ENCODE measurements around the gene TAMALIN. TPM values are rescaled to one million over a fixed set of nuclear protein-coding genes. Genes with fewer than 3 reads are reported as not detected.

The TAMALIN gene
- total RNA-seq, 2 experiments from 2014 or later = 5.7 to 6.9 TPM

GRCh38 chr12:52045794-52046199, 39.1 kb downstream of the TAMALIN start:
- no peak for DNase-seq
- no peaks in the 10 kb centered on the region for H3K36me3 Mint-ChIP-seq (ENCODE audit: low read depth)
- H3K27ac Mint-ChIP-seq = peak overlapping the region; percentile 41
- CTCF ChIA-PET = interaction anchor here (1.1 to 15.8 kb wide), 2 partner anchors 20 to 24 kb away, joined by 4 to 225 read pairs; partner anchors contain the start of gene ATG101
- peaks cover 9% of the 10 kb centered on the region for H3K27me3 Mint-ChIP-seq
- POLR2A ChIA-PET = no interaction called here
- H3K4me3 Mint-ChIP-seq = no peak overlapping the region
- peaks cover 47% of the 10 kb centered on the region for H3K4me1 Mint-ChIP-seq
- no peaks in the 10 kb centered on the region for H3K9me3 Mint-ChIP-seq

GRCh38 chr12:52046859-52047258, 40.1 kb downstream of the TAMALIN start:
- CTCF ChIA-PET = interaction anchor here (0.8 to 15.8 kb wide), 4 partner anchors 8 to 23 kb away, joined by 3 to 225 read pairs (median 3); no protein-coding TSS in a partner anchor
- Mint-ChIP-seq H3K27ac (no peak overlapping the region), H3K36me3 (ENCODE audit: low read depth) (no peaks in the 10 kb centered on the region), H3K9me3 (no peaks in the 10 kb centered on the region), H3K4me3 (no peak overlapping the region), H3K4me1 (peaks cover 49% of the 10 kb centered on the region), H3K27me3 (peaks cover 9% of the 10 kb centered on the region)
- DNase-seq = no peak
- POLR2A ChIA-PET = no interaction called here

DNA sequence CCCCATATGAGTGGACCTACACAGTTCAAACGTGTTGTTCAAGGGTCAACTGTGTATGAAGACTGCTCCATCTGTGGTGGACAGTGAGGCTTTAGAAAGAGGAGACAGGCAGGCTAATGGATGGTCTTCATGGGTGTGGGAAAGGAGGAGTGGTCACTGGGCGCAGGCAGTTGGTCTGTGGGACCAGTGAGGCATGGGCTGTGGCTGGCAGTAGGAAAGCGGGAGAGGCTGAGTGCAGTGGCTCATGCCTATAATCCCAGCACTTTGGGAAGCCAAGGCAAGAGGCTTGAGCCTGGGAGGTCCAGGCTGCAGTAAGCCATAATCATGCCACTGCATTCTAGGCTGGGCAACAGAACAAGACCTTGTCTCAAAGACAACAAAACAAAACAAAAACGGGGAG, 42.5 kb downstream of the TAMALIN start:
- POLR2A ChIA-PET = no interaction called here
- CTCF ChIA-PET = interaction anchor here (15.8 kb wide), 1 partner anchor 23 kb away, joined by 225 read pairs; no protein-coding TSS in a partner anchor
- Mint-ChIP-seq H3K27me3 (peaks cover 9% of the 10 kb centered on the region), H3K36me3 (ENCODE audit: low read depth) (no peaks in the 10 kb centered on the region), H3K4me1 (peaks cover 52% of the 10 kb centered on the region), H3K27ac (peak overlapping the region; percentile 97), H3K9me3 (no peaks in the 10 kb centered on the region), H3K4me3 (peak overlapping the region; percentile 86)
- DNase-seq = no peak

- H3K36me3 Mint-ChIP-seq (ENCODE audit: low read depth) = no peaks in the 10 kb centered on the region
- H3K9me3 Mint-ChIP-seq = no peaks in the 10 kb centered on the region
- no peak for DNase-seq
- peaks cover 9% of the 10 kb centered on the region for H3K27me3 Mint-ChIP-seq
- ChIA-PET CTCF (no interaction called here), POLR2A (no interaction called here)
- peaks cover 52% of the 10 kb centered on the region for H3K4me1 Mint-ChIP-seq
- peak overlapping the region; percentile 86 for H3K4me3 Mint-ChIP-seq
- peak overlapping the region; percentile 97 for H3K27ac Mint-ChIP-seq
Observed at GRCh38 chr12:52049688-52050087, 42.9 kb downstream of the TAMALIN start.

GRCh38 chr12:52050116-52050757, 43.5 kb downstream of the TAMALIN start:
- Mint-ChIP-seq H3K9me3 (no peaks in the 10 kb centered on the region), H3K27me3 (peaks cover 9% of the 10 kb centered on the region), H3K27ac (peak overlapping the region; percentile 97), H3K4me3 (peak overlapping the region; percentile 86), H3K36me3 (ENCODE audit: low read depth) (no peaks in the 10 kb centered on the region), H3K4me1 (peaks cover 52% of the 10 kb centered on the region)
- POLR2A ChIA-PET = no interaction called here
- CTCF ChIA-PET = interaction anchor here (0.9 to 2.4 kb wide), 9 partner anchors 7 to 28 kb away, joined by 3 to 23 read pairs (median 5); partner anchors contain the start of gene ATG101
- no peak for DNase-seq

DNA sequence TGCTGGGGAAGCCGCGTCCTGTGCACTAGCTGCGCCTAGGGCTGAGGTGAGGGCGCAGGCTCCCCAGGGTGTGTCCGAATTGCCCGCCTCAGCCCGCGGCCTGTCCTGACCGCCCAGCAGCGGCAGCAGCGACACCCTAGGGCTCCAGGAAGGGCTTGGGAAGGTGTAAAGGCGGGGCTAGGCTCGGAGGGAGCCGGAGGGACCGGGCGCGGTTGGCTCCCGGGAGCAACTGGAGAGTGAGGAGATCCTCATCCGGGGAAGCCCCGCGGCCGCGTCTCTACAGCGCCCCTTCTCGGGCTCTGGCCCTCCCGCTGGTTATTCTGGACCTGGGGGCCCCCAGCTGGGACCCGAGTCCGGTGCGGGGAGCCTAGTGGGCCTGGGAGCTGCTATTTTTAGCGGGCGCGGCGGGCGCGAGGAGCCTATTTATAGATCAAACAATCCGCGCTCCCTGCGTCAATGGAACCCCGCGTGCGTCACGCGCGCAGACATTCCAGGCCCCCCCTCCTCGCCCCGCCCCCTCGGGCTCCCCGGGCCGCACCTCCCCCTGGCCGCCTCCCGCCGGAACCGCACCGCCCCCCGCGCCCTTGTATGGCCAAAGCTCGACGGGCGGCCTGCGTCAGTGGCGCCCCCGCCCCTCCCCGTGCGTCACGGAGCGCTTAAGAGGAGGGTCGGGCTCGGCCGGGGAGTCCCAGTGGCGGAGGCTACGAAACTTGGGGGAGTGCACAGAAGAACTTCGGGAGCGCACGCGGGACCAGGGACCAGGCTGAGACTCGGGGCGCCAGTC, 44.2 kb downstream of the TAMALIN start, which contains the start of gene NR4A1:
Gene NR4A1, plus strand, starts transcription at position 685 of the 784 bp plus-strand sequence. CDS start 2,887 bp downstream, outside the sequence.
- DNase-seq = peak; percentile 97
- peak within 1 kb of the TSS; percentile 97 for H3K27ac Mint-ChIP-seq

GRCh38 chr12:52052468-52053186, 45.9 kb downstream of the TAMALIN start:
- H3K4me3 Mint-ChIP-seq = peak overlapping the region; percentile 86
- H3K27me3 Mint-ChIP-seq = peaks cover 9% of the 10 kb centered on the region
- CTCF ChIA-PET = interaction anchor here (2.1 to 2.4 kb wide), 2 partner anchors 10 to 22 kb away, joined by 11 to 12 read pairs; no protein-coding TSS in a partner anchor
- H3K4me1 Mint-ChIP-seq = peaks cover 37% of the 10 kb centered on the region
- no peaks in the 10 kb centered on the region for H3K9me3 Mint-ChIP-seq
- peak; percentile 37 for DNase-seq
- peak overlapping the region; percentile 97 for H3K27ac Mint-ChIP-seq
- POLR2A ChIA-PET = no interaction called here
- no peaks in the 10 kb centered on the region for H3K36me3 Mint-ChIP-seq (ENCODE audit: low read depth)

More for the DNA sequence above, 44.2 kb downstream of the TAMALIN start, which contains the start of gene NR4A1:
- CTCF ChIA-PET = interaction anchor here (0.9 to 2.4 kb wide), 10 partner anchors 8 to 28 kb away, joined by 3 to 23 read pairs (median 6); partner anchors contain the start of gene ATG101
- POLR2A ChIA-PET = interaction anchor here (1.0 kb wide), 1 partner anchor 19 kb away, joined by 3 read pairs; the partner anchor contains the start of gene ATG101
- Mint-ChIP-seq H3K4me3 (peak within 1 kb of the TSS; percentile 86), H3K27me3 (peaks cover 9% of the 10 kb centered on the region), H3K4me1 (peaks cover 46% of the 10 kb centered on the region), H3K9me3 (no peaks in the 10 kb centered on the region), H3K36me3 (ENCODE audit: low read depth) (no peaks in the 10 kb centered on the region)

DNA sequence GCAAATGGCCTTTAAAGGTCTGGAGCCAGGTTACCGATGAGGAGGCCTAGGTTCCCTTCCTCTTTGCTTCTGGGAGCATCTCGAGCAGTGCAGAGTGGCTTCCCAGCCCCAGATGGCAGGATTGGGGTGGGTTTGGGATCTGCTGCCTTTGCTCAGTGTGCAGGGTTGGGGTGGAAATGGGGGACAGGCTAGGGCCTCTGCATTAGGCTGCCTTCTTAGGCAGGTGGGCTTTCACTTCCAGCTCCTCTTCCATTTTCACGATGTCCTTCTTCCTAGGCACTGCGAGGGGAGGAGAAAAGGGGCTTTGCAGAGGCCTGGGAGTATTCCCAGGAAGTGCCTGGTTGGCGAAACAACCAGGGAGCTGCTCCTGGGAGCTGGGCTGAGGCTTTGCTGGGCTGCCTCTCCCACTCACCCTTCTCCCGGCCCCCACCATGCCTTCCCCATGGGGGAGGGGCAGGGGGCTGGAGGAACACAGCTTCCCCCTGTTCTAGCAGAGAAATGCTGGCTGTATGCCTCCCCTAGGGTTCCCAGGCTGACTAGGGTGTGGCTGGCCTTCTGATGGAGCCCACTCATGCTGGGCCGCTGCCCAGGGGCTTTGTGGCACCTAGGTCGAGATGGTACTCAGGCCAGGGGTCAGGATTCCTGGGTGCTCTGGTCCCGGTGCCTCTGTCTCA, 46.9 kb downstream of the TAMALIN start:
- H3K9me3 Mint-ChIP-seq = no peaks in the 10 kb centered on the region
- H3K27ac Mint-ChIP-seq = no peak overlapping the region
- CTCF ChIA-PET = interaction anchor here (0.8 to 2.5 kb wide), 4 partner anchors 11 to 28 kb away, joined by 3 to 11 read pairs (median 5); partner anchors contain the start of gene ATG101
- DNase-seq = no peak
- peaks cover 9% of the 10 kb centered on the region for H3K27me3 Mint-ChIP-seq
- POLR2A ChIA-PET = no interaction called here
- peaks cover 37% of the 10 kb centered on the region for H3K4me1 Mint-ChIP-seq
- H3K36me3 Mint-ChIP-seq (ENCODE audit: low read depth) = no peaks in the 10 kb centered on the region
- H3K4me3 Mint-ChIP-seq = no peak overlapping the region

GRCh38 chr12:52054231-52054832, 47.6 kb downstream of the TAMALIN start:
- no peak overlapping the region for H3K4me3 Mint-ChIP-seq
- peaks cover 34% of the 10 kb centered on the region for H3K4me1 Mint-ChIP-seq
- CTCF ChIA-PET = interaction anchor here (0.7 to 2.5 kb wide), 5 partner anchors 10 to 29 kb away, joined by 3 to 11 read pairs (median 4); no protein-coding TSS in a partner anchor
- H3K27ac Mint-ChIP-seq = no peak overlapping the region
- no peak for DNase-seq
- no peaks in the 10 kb centered on the region for H3K36me3 Mint-ChIP-seq (ENCODE audit: low read depth)
- POLR2A ChIA-PET = no interaction called here
- no peaks in the 10 kb centered on the region for H3K9me3 Mint-ChIP-seq
- H3K27me3 Mint-ChIP-seq = peaks cover 7% of the 10 kb centered on the region

GRCh38 chr12:52054833-52055730, 48.3 kb downstream of the TAMALIN start:
- POLR2A ChIA-PET = no interaction called here
- H3K4me3 Mint-ChIP-seq = no peak overlapping the region
- CTCF ChIA-PET = interaction anchor here (0.7 to 2.5 kb wide), 6 partner anchors 9 to 29 kb away, joined by 3 to 11 read pairs (median 4); no protein-coding TSS in a partner anchor
- DNase-seq = no peak
- peaks cover 27% of the 10 kb centered on the region for H3K4me1 Mint-ChIP-seq
- H3K27ac Mint-ChIP-seq = no peak overlapping the region
- H3K9me3 Mint-ChIP-seq = no peaks in the 10 kb centered on the region
- no peaks in the 10 kb centered on the region for H3K27me3 Mint-ChIP-seq
- no peaks in the 10 kb centered on the region for H3K36me3 Mint-ChIP-seq (ENCODE audit: low read depth)
